MM.1S (cell line): ENCODE results near the gene CCL18.

Experiments used
- DNase-seq: peaks from one replicate; pipeline ENCODE4 v3.0.0-alpha.2; 2015
- H2AFZ ChIP-seq: fragments of 300-600 bp; sonication (generic); 2 replicates; pipeline ENCODE4 v1.6.0; 2016; ENCODE audit warnings: antibody characterized with exemption, low read length
- H3F3A ChIP-seq: fragments of 300-600 bp; sonication (generic); 2 replicates; pipeline ENCODE4 v1.6.1; 2016; ENCODE audit warnings: mild to moderate bottlenecking, antibody characterized with exemption, low read length, moderate library complexity, mixed read lengths; ENCODE audit not compliant: insufficient read depth
- H3K27ac ChIP-seq: fragments of 300-600 bp; sonication (generic); 2 replicates; pipeline ENCODE4 v1.5.1; 2016; ENCODE audit warnings: mild to moderate bottlenecking, low read length
- H3K27me3 ChIP-seq: fragments of 300-600 bp; sonication (generic); replicated peaks from 2 replicates; pipeline ENCODE4 v1.6.0; 2016; ENCODE audit warnings: low read length; ENCODE audit not compliant: insufficient read depth
- H3K36me3 ChIP-seq: fragments of 300-600 bp; sonication (generic); replicated peaks from 2 replicates; pipeline ENCODE4 v1.6.1; 2016; ENCODE audit warnings: mild to moderate bottlenecking, low read length, mixed read lengths; ENCODE audit not compliant: insufficient read depth
- H3K4me1 ChIP-seq: fragments of 300-600 bp; sonication (generic); 2 replicates; pipeline ENCODE4 v1.6.1; 2016; ENCODE audit warnings: low read length, mixed read lengths
- H3K4me2 ChIP-seq: fragments of 300-600 bp; sonication (generic); 2 replicates; pipeline ENCODE4 v1.6.0; 2016; ENCODE audit warnings: low read depth, low read length
- H3K4me3 ChIP-seq: fragments of 300-600 bp; sonication (generic); 2 replicates; pipeline ENCODE4 v1.5.1; 2016; ENCODE audit warnings: low read length, mixed read lengths
- H3K79me2 ChIP-seq: fragments of 300-600 bp; sonication (generic); 2 replicates; pipeline ENCODE4 v1.6.1; 2016; ENCODE audit warnings: mixed run types, low read length, mixed read lengths
- H3K9ac ChIP-seq: fragments of 300-600 bp; sonication (generic); 2 replicates; pipeline ENCODE4 v1.6.1; 2016; ENCODE audit warnings: low read length, mixed read lengths
- H3K9me2 ChIP-seq: fragments of 300-600 bp; sonication (generic); replicated peaks from 2 replicates; pipeline ENCODE4 v1.6.1; 2016; ENCODE audit warnings: mild to moderate bottlenecking, low read length, mixed read lengths; ENCODE audit not compliant: insufficient read depth
- H3K9me3 ChIP-seq: fragments of 300-600 bp; sonication (generic); replicated peaks from 2 replicates; pipeline ENCODE4 v1.6.1; 2016; ENCODE audit warnings: mild to moderate bottlenecking, low read length, mixed read lengths; ENCODE audit not compliant: insufficient read depth
- H4K20me1 ChIP-seq: fragments of 300-600 bp; sonication (generic); 2 replicates; pipeline ENCODE4 v1.6.1; 2016; ENCODE audit warnings: mild to moderate bottlenecking, low read length, moderate library complexity, mixed read lengths; ENCODE audit not compliant: insufficient read depth
- CTCF ChIP-seq: fragments of 300-600 bp; sonication (generic); IDR thresholded peaks from 2 replicates; pipeline ENCODE4 v1.5.1; 2016; ENCODE audit warnings: antibody characterized with exemption, low read length, mixed read lengths
- EZH2 ChIP-seq: fragments of 300-600 bp; sonication (generic); optimal IDR thresholded peaks from 2 replicates; pipeline ENCODE3; 2017; ENCODE audit warnings: low read depth, mild to moderate bottlenecking, antibody characterized with exemption, low read length, mixed read lengths
- EZH2phosphoT487 ChIP-seq: fragments of 300-600 bp; sonication (generic); IDR thresholded peaks from 2 replicates; pipeline ENCODE4 v1.6.1; 2018; ENCODE audit warnings: antibody characterized with exemption, low read length

CCL18 gene

GRCh38 chr17:36069136-36069535 lies 5.1 kb downstream of the CCL18 start:
- peaks cover under 1% of the 10 kb centered on the region; the same call in 1 of the 2 replicates for H3K4me1 ChIP-seq
- no peaks in the 10 kb centered on the region for H3K36me3 ChIP-seq
- TF ChIP-seq CTCF (no peak), EZH2 (no peak), EZH2phosphoT487 (no peak)
- H3K9me3 ChIP-seq: no peaks in the 10 kb centered on the region
- H3K4me2 ChIP-seq: no peak overlapping the region
- no peaks in the 10 kb centered on the region for H3F3A ChIP-seq
- no peak overlapping the region for H3K4me3 ChIP-seq
- no peaks in the 10 kb centered on the region for H3K9me2 ChIP-seq
- H3K9ac ChIP-seq: no peak overlapping the region
- no peaks in the 10 kb centered on the region for H3K27me3 ChIP-seq
- H3K79me2 ChIP-seq: no peaks in the 10 kb centered on the region
- no peak overlapping the region for H2AFZ ChIP-seq
- H3K27ac ChIP-seq: no peak overlapping the region
- DNase-seq: no peak
- no peaks in the 10 kb centered on the region for H4K20me1 ChIP-seq

- Histone ChIP-seq H3K27ac (no peak overlapping the region), H3K9me3 (no peaks in the 10 kb centered on the region), H3K79me2 (no peaks in the 10 kb centered on the region), H3K9ac (no peak overlapping the region), H3K9me2 (no peaks in the 10 kb centered on the region), H4K20me1 (no peaks in the 10 kb centered on the region), H3K4me2 (no peak overlapping the region), H3K27me3 (no peaks in the 10 kb centered on the region), H2AFZ (no peak overlapping the region), H3F3A (no peaks in the 10 kb centered on the region), H3K4me1 (peaks cover 7% of the 10 kb centered on the region; the same call in 1 of the 2 replicates), H3K36me3 (no peaks in the 10 kb centered on the region), H3K4me3 (no peak overlapping the region)
- TF ChIP-seq EZH2: no peak
- no peak for TF ChIP-seq CTCF
- no peak for TF ChIP-seq EZH2phosphoT487
- no peak for DNase-seq
Observed at GRCh38 chr17:36070427-36070826, 6.4 kb downstream of the CCL18 start.

GRCh38 chr17:36071751-36072150 lies 7.7 kb downstream of the CCL18 start:
- H3F3A ChIP-seq: no peaks in the 10 kb centered on the region
- H3K9me2 ChIP-seq: no peaks in the 10 kb centered on the region
- no peaks in the 10 kb centered on the region for H3K36me3 ChIP-seq
- H3K9ac ChIP-seq: no peak overlapping the region
- H3K79me2 ChIP-seq: no peaks in the 10 kb centered on the region
- no peak overlapping the region for H3K4me3 ChIP-seq
- no peaks in the 10 kb centered on the region for H4K20me1 ChIP-seq
- DNase-seq: no peak
- peaks cover 7% of the 10 kb centered on the region; the same call in 1 of the 2 replicates for H3K4me1 ChIP-seq
- no peak overlapping the region for H3K4me2 ChIP-seq
- H3K27ac ChIP-seq: no peak overlapping the region
- no peak overlapping the region for H2AFZ ChIP-seq
- H3K27me3 ChIP-seq: no peaks in the 10 kb centered on the region
- TF ChIP-seq EZH2 (no peak), EZH2phosphoT487 (no peak)
- H3K9me3 ChIP-seq: no peaks in the 10 kb centered on the region

- H3K79me2 ChIP-seq: no peaks in the 10 kb centered on the region
- no peak overlapping the region for H3K9ac ChIP-seq
- no peak overlapping the region for H3K4me2 ChIP-seq
- H3K27me3 ChIP-seq: no peaks in the 10 kb centered on the region
- no peak overlapping the region for H3K27ac ChIP-seq
- H3K9me2 ChIP-seq: no peaks in the 10 kb centered on the region
- H3K4me1 ChIP-seq: peaks cover 7% of the 10 kb centered on the region; the same call in 1 of the 2 replicates
- TF ChIP-seq CTCF (peak; percentile 79), EZH2 (no peak)
- H2AFZ ChIP-seq: no peak overlapping the region
- H3K4me3 ChIP-seq: no peak overlapping the region
- no peaks in the 10 kb centered on the region for H3K36me3 ChIP-seq
- no peaks in the 10 kb centered on the region for H3K9me3 ChIP-seq
- no peaks in the 10 kb centered on the region for H4K20me1 ChIP-seq
- peak; percentile 35 for DNase-seq
- H3F3A ChIP-seq: no peaks in the 10 kb centered on the region
Observed at GRCh38 chr17:36072431-36073121, 8.5 kb downstream of the CCL18 start.
